ENCODE results near the gene KCNQ1. TPM values are rescaled to one million over a fixed set of nuclear protein-coding genes. Genes with fewer than 3 reads are reported as not detected.

The KCNQ1 gene
- total and polyA plus RNA-seq, 4 donors, result 15.4 to 41.7 (median 26.2) TPM

DNA sequence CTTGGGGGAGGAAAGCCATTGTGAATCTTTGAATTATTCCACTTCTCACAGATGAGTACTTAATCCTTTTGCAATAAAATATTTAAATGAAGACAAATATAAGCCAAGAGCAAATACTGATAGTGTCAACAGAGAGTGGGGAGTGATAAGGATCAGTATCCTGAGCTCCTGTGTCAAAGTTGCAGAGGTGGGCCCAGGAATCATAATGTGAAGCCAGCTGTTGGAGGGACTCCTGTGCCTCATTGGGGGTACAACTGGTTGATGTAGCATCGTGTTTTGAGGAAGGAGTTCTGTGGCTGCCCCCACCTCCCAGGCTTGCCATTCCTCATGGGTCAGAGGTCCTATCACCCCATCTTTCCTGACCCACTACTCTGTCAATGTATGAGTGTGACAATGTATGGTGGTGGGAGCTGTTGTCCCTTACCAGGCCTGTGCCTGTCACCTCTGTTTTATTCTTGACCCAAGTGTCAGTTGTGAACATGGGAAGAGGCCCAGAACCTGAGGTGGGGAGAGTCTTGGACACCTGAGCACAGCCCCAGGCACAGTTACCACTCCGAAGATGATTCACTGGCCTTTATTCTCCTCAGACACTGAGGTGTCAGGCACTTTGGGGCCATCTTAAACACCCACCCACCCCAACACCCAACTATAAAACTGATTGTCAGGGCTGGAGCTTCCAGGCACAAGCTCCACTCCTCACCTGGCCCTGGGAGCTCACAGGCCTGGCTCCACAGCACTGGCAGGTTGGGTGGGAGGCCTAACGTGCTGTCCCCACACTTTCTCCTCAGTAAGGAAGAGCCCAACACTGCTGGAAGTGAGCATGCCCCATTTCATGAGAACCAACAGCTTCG, 216.6 kb downstream of the KCNQ1 start:
- Histone ChIP-seq H3K4me1 (ENCODE audit: control insufficient read depth in 5 of 5, insufficient read depth in 5 of 5, low read length in 5 of 5) (peaks cover 0 to 3% (median 0%) of the 10 kb centered on the region in 5 donors), H3K36me3 (ENCODE audit: control insufficient read depth in 4 of 4, insufficient read depth in 4 of 4, low read length in 4 of 4) (peaks cover 0 to 18% (median 14%) of the 10 kb centered on the region in 4 donors), H3K27ac (ENCODE audit: low read depth in 1 of 2, low read length in 1 of 2) (no peak overlapping the region), H3K9ac (ENCODE audit: insufficient read depth in 1 of 2, low read length in 2 of 2) (no peak overlapping the region), H3K4me3 (no peak overlapping the region), H3K9me3 (ENCODE audit: control insufficient read depth in 4 of 4, insufficient read depth in 3 of 4, low read length in 3 of 4) (peaks cover 5 to 26% (median 16%) of the 10 kb centered on the region in 4 donors), H3K27me3 (ENCODE audit: control insufficient read depth in 3 of 3, insufficient read depth in 3 of 3, low read length in 2 of 3) (no peaks in the 10 kb centered on the region)
- 93 to 96% methylated on average over 4 of the region's 4 CpGs for WGBS, 2 donors
- ATAC-seq (ENCODE audit: insufficient read depth, low FRiP score) (no peak), DNase-seq (no peak)
- no peak for TF ChIP-seq CTCF (IDR thresholded peaks at IDR 0.05; ENCODE audit: control extremely low read depth, extremely low read depth)

- DNase-seq, result no peak
- no peak for TF ChIP-seq CTCF (IDR thresholded peaks at IDR 0.05; ENCODE audit: control extremely low read depth, extremely low read depth)
These were observed 217.2 kb downstream of the KCNQ1 start for GRCh38 chr11:2662024-2662312.

DNA sequence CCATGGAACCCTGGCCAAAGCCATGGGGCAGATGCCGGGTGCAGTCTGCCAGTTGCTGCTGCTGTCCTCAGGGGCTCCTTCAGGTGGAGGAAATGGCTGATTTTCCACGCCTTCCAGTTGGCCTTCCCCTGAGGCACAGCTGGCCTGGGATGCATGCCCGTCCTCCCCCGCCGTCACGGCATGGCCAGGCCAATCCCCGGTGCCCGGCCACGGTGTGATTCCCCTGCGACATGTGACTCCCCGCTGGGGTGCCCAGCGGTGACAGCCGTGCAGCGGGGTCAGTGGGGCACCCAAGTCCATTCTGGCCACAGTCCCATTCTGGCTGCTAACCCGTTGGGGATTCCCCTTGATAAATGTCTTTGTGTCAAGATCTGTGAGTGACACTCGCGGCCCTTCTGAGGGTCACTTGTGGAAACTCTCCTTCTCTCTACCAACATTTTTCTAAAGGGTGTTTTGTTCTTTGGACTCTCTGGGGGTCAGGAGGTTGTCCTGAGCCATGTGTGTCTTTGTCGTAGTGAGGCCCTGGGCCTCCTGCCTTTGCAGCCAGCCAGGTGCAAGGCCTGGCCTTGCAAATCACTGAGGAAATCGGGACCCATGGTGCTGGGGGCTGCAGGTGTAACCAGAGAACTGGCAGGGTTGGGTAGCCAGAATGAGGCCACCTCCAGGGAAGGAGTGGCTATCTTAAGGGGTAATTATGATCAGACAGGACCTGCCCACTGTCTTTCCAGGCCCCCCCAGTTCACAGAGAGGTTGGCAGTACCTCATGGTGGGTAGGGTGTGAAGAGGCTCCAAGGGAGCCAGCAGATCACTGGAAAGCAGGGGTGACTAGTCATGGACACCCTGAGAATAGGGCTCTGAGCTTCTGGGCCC, 217.9 kb downstream of the KCNQ1 start:
- H3K27me3 ChIP-seq (ENCODE audit: control insufficient read depth in 3 of 3, insufficient read depth in 3 of 3, low read length in 2 of 3), result no peaks in the 10 kb centered on the region
- peaks cover 5 to 22% (median 14%) of the 10 kb centered on the region in 4 donors for H3K9me3 ChIP-seq (ENCODE audit: control insufficient read depth in 4 of 4, insufficient read depth in 3 of 4, low read length in 3 of 4)
- ATAC-seq (ENCODE audit: insufficient read depth, low FRiP score), result no peak
- H3K9ac ChIP-seq (ENCODE audit: insufficient read depth in 1 of 2, low read length in 2 of 2), result no peak overlapping the region
- no peak for TF ChIP-seq CTCF (IDR thresholded peaks at IDR 0.05; ENCODE audit: control extremely low read depth, extremely low read depth)
- no peak for DNase-seq
- no peak overlapping the region for H3K27ac ChIP-seq (ENCODE audit: low read depth in 1 of 2, low read length in 1 of 2)
- H3K36me3 ChIP-seq (ENCODE audit: control insufficient read depth in 4 of 4, insufficient read depth in 4 of 4, low read length in 4 of 4), result peaks cover 0 to 18% (median 15%) of the 10 kb centered on the region in 4 donors
- peaks cover 0 to 3% (median 0%) of the 10 kb centered on the region in 5 donors for H3K4me1 ChIP-seq (ENCODE audit: control insufficient read depth in 5 of 5, insufficient read depth in 5 of 5, low read length in 5 of 5)
- no peak overlapping the region for H3K4me3 ChIP-seq
- 95 to 99% methylated on average over 19 of the region's 19 CpGs for WGBS, 2 donors

More at GRCh38 chr11:2662024-2662312, 217.2 kb downstream of the KCNQ1 start:
- Histone ChIP-seq H3K27me3 (ENCODE audit: control insufficient read depth in 3 of 3, insufficient read depth in 3 of 3, low read length in 2 of 3) (no peaks in the 10 kb centered on the region), H3K27ac (ENCODE audit: low read depth in 1 of 2, low read length in 1 of 2) (no peak overlapping the region), H3K9ac (ENCODE audit: insufficient read depth in 1 of 2, low read length in 2 of 2) (no peak overlapping the region), H3K36me3 (ENCODE audit: control insufficient read depth in 4 of 4, insufficient read depth in 4 of 4, low read length in 4 of 4) (peaks cover 0 to 18% (median 14%) of the 10 kb centered on the region in 4 donors), H3K4me3 (no peak overlapping the region), H3K4me1 (ENCODE audit: control insufficient read depth in 5 of 5, insufficient read depth in 5 of 5, low read length in 5 of 5) (peaks cover 0 to 3% (median 0%) of the 10 kb centered on the region in 5 donors), H3K9me3 (ENCODE audit: control insufficient read depth in 4 of 4, insufficient read depth in 3 of 4, low read length in 3 of 4) (peaks cover 5 to 23% (median 15%) of the 10 kb centered on the region in 4 donors)
- 96 to 97% methylated on average over 5 of the region's 5 CpGs for WGBS, 2 donors
- ATAC-seq (ENCODE audit: insufficient read depth, low FRiP score), result no peak
